Astrocyte (in vitro differentiated cells and primary cell): ENCODE results near the gene SMARCD3. TPM values are rescaled to one million over a fixed set of nuclear protein-coding genes. Genes with fewer than 3 reads are reported as not detected.

ENCODE experiments used
- DNase-seq: peaks from one replicate; pipeline ENCODE4 v3.0.0-alpha.2; 2010; ENCODE audit warnings: low read depth
- FAIRE-seq: peaks from 2 replicates; lab custom pipeline; 2011; peaks lifted over from hg19 to GRCh38; lab: Jason Lieb, UNC
- H2AFZ ChIP-seq: 2 replicates; pipeline ENCODE4 v1.6.0; 2012; ENCODE audit warnings: low read depth, low read length, inconsistent platforms
- H3K27ac ChIP-seq: 2 replicates; pipeline ENCODE4 v1.5.1; 2011; ENCODE audit warnings: low read depth, low read length, inconsistent platforms
- H3K27me3 ChIP-seq: 2 replicates; pipeline ENCODE4 v1.6.0; 2011; ENCODE audit warnings: low read length, inconsistent platforms; ENCODE audit not compliant: insufficient read depth
- H3K36me3 ChIP-seq: 2 replicates; pipeline ENCODE4 v1.5.1; 2011; ENCODE audit warnings: low read length, inconsistent platforms; ENCODE audit not compliant: insufficient read depth
- H3K4me1 ChIP-seq: 2 replicates; pipeline ENCODE4 v1.5.1; 2011; ENCODE audit warnings: low read length, inconsistent platforms; ENCODE audit not compliant: insufficient read depth
- H3K4me2 ChIP-seq: 2 replicates; pipeline ENCODE4 v1.6.0; 2012; ENCODE audit warnings: low read length, inconsistent platforms
- H3K4me3 ChIP-seq: 2 replicates; pipeline ENCODE4 v1.5.1; 2011; ENCODE audit warnings: low read depth, mild to moderate bottlenecking, low read length, inconsistent platforms; ENCODE audit not compliant: insufficient read depth
- H3K79me2 ChIP-seq: 2 replicates; pipeline ENCODE4 v1.6.0; 2012; ENCODE audit warnings: mild to moderate bottlenecking, low read length, inconsistent platforms; ENCODE audit not compliant: insufficient read depth
- H3K9ac ChIP-seq: 2 replicates; pipeline ENCODE4 v1.6.0; 2012; ENCODE audit warnings: mild to moderate bottlenecking, low read length, inconsistent platforms
- H3K9me3 ChIP-seq: 2 replicates; pipeline ENCODE4 v1.5.1; 2012; ENCODE audit warnings: low read depth, mild to moderate bottlenecking, low read length, inconsistent platforms; ENCODE audit not compliant: insufficient read depth
- H4K20me1 ChIP-seq: 2 replicates; pipeline ENCODE4 v1.6.0; 2012; ENCODE audit warnings: low read length, inconsistent platforms; ENCODE audit not compliant: insufficient read depth
- H3K27ac Mint-ChIP-seq: one replicate; pipeline ENCODE4 v1.8.0; 2021; ENCODE audit warnings: mild to moderate bottlenecking, mixed read lengths; ENCODE audit not compliant: unreplicated experiment
- H3K27me3 Mint-ChIP-seq: one replicate; pipeline ENCODE4 v1.8.0; 2021; ENCODE audit warnings: low read depth, mixed read lengths; ENCODE audit not compliant: unreplicated experiment
- H3K36me3 Mint-ChIP-seq: one replicate; pipeline ENCODE4 v1.8.0; 2021; ENCODE audit warnings: low read depth, mixed read lengths; ENCODE audit not compliant: unreplicated experiment
- H3K4me1 Mint-ChIP-seq: one replicate; pipeline ENCODE4 v1.8.0; 2021; ENCODE audit warnings: low read depth, mixed read lengths; ENCODE audit not compliant: unreplicated experiment
- H3K4me3 Mint-ChIP-seq: one replicate; pipeline ENCODE4 v1.8.0; 2021; ENCODE audit warnings: mild to moderate bottlenecking, moderate library complexity, mixed read lengths; ENCODE audit not compliant: unreplicated experiment
- H3K9me3 Mint-ChIP-seq: one replicate; pipeline ENCODE4 v1.8.0; 2021; ENCODE audit warnings: mild to moderate bottlenecking, mixed read lengths; ENCODE audit not compliant: unreplicated experiment
- EZH2 ChIP-seq: IDR thresholded peaks from 2 replicates; pipeline ENCODE4 v1.6.1; 2012; ENCODE audit warnings: mild to moderate bottlenecking, low read length, inconsistent platforms; ENCODE audit not compliant: insufficient read depth
- total RNA-seq: library from RNA; stranded (reverse); gene quantifications from 2 replicates; pipeline ENCODE4 v1.2.1, GENCODE V29; 2021
- TF ChIP-seq, protein P1 (sequence below): IDR thresholded peaks from 2 replicates; pipeline ENCODE4 v1.5.1; 2011; ENCODE audit warnings: low read depth, mild to moderate bottlenecking, inconsistent platforms, low read length, moderate library complexity; ENCODE audit not compliant: insufficient read depth

Gene SMARCD3
- total RNA-seq, 1 donor from 2014 or later: 47.7 TPM

DNA sequence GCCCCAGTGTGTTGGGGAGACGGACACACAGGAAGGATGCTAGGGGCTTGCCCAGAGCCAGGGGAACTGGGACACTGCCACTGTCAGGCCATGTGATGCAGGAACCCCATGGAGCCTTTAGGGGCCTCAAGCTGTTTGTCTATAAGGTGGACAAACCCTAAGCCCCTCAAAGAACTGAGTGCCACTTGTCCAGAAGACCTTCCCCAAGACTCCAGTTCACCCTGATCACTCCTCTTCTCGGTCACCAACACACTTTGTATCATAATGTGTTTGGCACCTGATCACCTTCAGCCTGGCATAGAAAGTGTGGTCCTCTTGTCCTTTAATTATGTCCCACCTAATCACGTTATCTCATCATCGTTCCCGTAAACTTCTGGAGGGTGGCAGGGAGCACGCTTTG, 38.9 kb downstream of the SMARCD3 start:
- TF ChIP-seq, protein P1, sequence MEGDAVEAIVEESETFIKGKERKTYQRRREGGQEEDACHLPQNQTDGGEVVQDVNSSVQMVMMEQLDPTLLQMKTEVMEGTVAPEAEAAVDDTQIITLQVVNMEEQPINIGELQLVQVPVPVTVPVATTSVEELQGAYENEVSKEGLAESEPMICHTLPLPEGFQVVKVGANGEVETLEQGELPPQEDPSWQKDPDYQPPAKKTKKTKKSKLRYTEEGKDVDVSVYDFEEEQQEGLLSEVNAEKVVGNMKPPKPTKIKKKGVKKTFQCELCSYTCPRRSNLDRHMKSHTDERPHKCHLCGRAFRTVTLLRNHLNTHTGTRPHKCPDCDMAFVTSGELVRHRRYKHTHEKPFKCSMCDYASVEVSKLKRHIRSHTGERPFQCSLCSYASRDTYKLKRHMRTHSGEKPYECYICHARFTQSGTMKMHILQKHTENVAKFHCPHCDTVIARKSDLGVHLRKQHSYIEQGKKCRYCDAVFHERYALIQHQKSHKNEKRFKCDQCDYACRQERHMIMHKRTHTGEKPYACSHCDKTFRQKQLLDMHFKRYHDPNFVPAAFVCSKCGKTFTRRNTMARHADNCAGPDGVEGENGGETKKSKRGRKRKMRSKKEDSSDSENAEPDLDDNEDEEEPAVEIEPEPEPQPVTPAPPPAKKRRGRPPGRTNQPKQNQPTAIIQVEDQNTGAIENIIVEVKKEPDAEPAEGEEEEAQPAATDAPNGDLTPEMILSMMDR: no peak
- no peak for TF ChIP-seq EZH2
- Mint-ChIP-seq H3K27me3 (peaks cover 32% of the 10 kb centered on the region), H3K27ac (no peak overlapping the region), H3K4me3 (no peak overlapping the region), H3K9me3 (no peaks in the 10 kb centered on the region), H3K4me1 (no peaks in the 10 kb centered on the region), H3K36me3 (peaks cover 8% of the 10 kb centered on the region)
- H3K79me2 ChIP-seq: no peaks in the 10 kb centered on the region
- no peak for DNase-seq
- peaks cover 5% of the 10 kb centered on the region for H3K27me3 ChIP-seq
- no peak overlapping the region for H3K27ac ChIP-seq
- no peak overlapping the region for H2AFZ ChIP-seq
- H3K36me3 ChIP-seq: peaks cover 16% of the 10 kb centered on the region
- no peaks in the 10 kb centered on the region for H3K9me3 ChIP-seq
- FAIRE-seq: no peak
- no peak overlapping the region for H3K4me3 ChIP-seq
- no peak overlapping the region for H3K9ac ChIP-seq
- H3K4me2 ChIP-seq: no peak overlapping the region
- H4K20me1 ChIP-seq: peaks cover 6% of the 10 kb centered on the region
- no peaks in the 10 kb centered on the region for H3K4me1 ChIP-seq

DNA sequence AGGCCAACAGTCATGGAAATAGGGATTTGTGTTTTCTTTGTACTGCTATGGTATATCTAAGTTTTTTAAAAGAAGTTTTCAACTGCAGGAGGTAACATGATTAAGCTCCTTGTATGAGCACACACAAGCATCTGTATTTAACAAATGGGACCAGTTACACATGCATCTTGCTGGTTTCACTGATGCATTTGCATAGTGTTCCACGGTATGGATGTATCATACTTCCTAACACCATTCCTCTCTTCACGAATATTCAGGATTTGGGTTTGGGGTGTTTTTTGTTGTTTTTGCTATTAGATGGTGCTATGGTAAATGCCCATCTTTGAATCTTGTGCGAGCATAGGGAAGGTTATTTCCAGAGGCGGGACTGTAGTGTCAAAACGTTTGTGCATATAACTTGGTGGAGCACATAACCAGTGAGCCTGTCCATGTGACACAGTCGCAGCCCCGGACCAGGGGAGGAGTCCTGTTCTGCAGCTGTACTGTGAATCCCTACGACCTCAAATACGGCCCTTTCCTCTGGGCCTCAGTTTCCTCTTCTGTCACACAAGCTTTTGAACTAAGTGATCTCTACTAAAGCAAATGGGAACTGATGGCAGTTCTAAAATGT, 40.1 kb downstream of the SMARCD3 start:
- Histone ChIP-seq H2AFZ (no peak overlapping the region), H3K9me3 (no peaks in the 10 kb centered on the region), H3K27ac (no peak overlapping the region), H3K4me3 (no peak overlapping the region), H3K79me2 (no peaks in the 10 kb centered on the region), H3K4me1 (no peaks in the 10 kb centered on the region), H3K36me3 (peaks cover 7% of the 10 kb centered on the region), H3K27me3 (peaks cover 5% of the 10 kb centered on the region), H3K9ac (no peak overlapping the region), H4K20me1 (peaks cover 6% of the 10 kb centered on the region), H3K4me2 (no peak overlapping the region)
- TF ChIP-seq, protein P1: no peak
- no peak for TF ChIP-seq EZH2
- no peak for FAIRE-seq
- no peak for DNase-seq
- Mint-ChIP-seq H3K4me1 (no peaks in the 10 kb centered on the region), H3K9me3 (no peaks in the 10 kb centered on the region), H3K36me3 (peaks cover 8% of the 10 kb centered on the region), H3K4me3 (no peak overlapping the region), H3K27me3 (peaks cover 40% of the 10 kb centered on the region), H3K27ac (peak overlapping the region; percentile 47)

DNA sequence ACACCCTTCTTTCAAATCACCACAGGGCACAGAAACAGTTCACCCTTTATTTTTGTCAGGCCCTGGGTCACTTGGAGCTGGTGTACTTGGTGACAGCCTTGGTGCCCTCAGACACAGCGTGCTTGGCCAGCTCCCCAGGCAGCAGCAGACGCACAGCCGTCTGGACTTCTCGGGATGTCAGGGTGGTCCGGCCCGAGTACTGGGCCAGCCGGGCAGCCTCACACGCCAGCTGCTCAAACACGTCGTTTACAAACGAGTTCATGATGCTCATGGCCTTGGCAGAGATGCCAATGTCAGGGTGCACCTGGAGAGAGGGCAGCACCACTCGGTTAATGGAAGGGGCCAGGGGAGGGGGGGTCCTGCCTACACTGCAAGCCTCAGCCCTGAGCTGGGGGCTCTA, 40.7 kb downstream of the SMARCD3 start:
- no peak for FAIRE-seq
- H3K27me3 Mint-ChIP-seq: peaks cover 44% of the 10 kb centered on the region
- TF ChIP-seq, protein P1: no peak
- TF ChIP-seq EZH2: no peak
- Histone ChIP-seq H3K27ac (no peak overlapping the region), H3K4me2 (no peak overlapping the region), H4K20me1 (peaks cover 6% of the 10 kb centered on the region), H3K79me2 (no peaks in the 10 kb centered on the region), H3K36me3 (peaks cover 3% of the 10 kb centered on the region), H3K9me3 (no peaks in the 10 kb centered on the region), H3K4me1 (no peaks in the 10 kb centered on the region), H3K27me3 (peaks cover 8% of the 10 kb centered on the region), H3K9ac (no peak overlapping the region), H3K4me3 (no peak overlapping the region), H2AFZ (no peak overlapping the region)
- peaks cover 8% of the 10 kb centered on the region for H3K36me3 Mint-ChIP-seq
- no peaks in the 10 kb centered on the region for H3K4me1 Mint-ChIP-seq
- DNase-seq: no peak
- H3K27ac Mint-ChIP-seq: no peak overlapping the region
- no peak overlapping the region for H3K4me3 Mint-ChIP-seq
- H3K9me3 Mint-ChIP-seq: no peaks in the 10 kb centered on the region
